ENCODE data around the gene HLX. TPM values are rescaled to one million over a fixed set of nuclear protein-coding genes. Genes with fewer than 3 reads are reported as not detected.

Gene HLX, protein sequence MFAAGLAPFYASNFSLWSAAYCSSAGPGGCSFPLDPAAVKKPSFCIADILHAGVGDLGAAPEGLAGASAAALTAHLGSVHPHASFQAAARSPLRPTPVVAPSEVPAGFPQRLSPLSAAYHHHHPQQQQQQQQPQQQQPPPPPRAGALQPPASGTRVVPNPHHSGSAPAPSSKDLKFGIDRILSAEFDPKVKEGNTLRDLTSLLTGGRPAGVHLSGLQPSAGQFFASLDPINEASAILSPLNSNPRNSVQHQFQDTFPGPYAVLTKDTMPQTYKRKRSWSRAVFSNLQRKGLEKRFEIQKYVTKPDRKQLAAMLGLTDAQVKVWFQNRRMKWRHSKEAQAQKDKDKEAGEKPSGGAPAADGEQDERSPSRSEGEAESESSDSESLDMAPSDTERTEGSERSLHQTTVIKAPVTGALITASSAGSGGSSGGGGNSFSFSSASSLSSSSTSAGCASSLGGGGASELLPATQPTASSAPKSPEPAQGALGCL
- total RNA-seq (2014; rRNA removed) (4.0 and 8.1 TPM in 2 replicates), Bru-seq, nascent RNA (percentile 51 among the genes with signal in this experiment), BruChase-seq, experiment 1, labeled RNA remaining after a 6-hour chase (percentile 51 among the genes with signal in this experiment), BruChase-seq, experiment 2, labeled RNA remaining after a 2-hour chase (percentile 53 among the genes with signal in this experiment)
- long read RNA-seq, transcript HLX-201 (4 exons, 2,280 nt), result major isoform, 9 of 10 reads
- long read RNA-seq, partial matches to known transcripts, result 0 of 10 reads
- long read RNA-seq, other reads (novel, unspliced or antisense), result 1 of 10 reads

GRCh38 chr1:220879076-220879508, at the start of gene HLX:
HLX (plus strand) TSS chr1:220879443; CDS start chr1:220879858, 415 bp downstream.
- no peaks in the 10 kb centered on the region for H4K20me1 ChIP-seq (ENCODE audit: low read length)
- no peaks in the 10 kb centered on the region for H3K9me3 ChIP-seq (ENCODE audit: low read length)
- ChIA-PET CTCF (interaction anchor here (0.5 to 0.7 kb wide), 7 partner anchors 29 to 324 kb away, joined by 4 to 6 read pairs (median 5); no protein-coding TSS in a partner anchor), POLR2A (ENCODE audit: unreplicated experiment) (interaction anchor here (0.6 kb wide), 1 partner anchor 591 kb away, joined by 6 read pairs; no protein-coding TSS in a partner anchor)
- H3F3A ChIP-seq (ENCODE audit: low read length, unreplicated experiment), result no peaks in the 10 kb centered on the region
- H3K9ac ChIP-seq (ENCODE audit: low read length), result peak within 1 kb of the TSS; percentile 81
- peak within 1 kb of the TSS; percentile 85 for H3K4me3 ChIP-seq (ENCODE audit: low read length)
- DNase-seq (peak; percentile 96), ATAC-seq (peak; percentile 89)
- intact Hi-C loops (cut with micrococcal nuclease), result loop anchor here (1.0 to 2.0 kb wide), 8 partner anchors 28 to 556 kb away; no protein-coding TSS in a partner anchor
- no peak for TF ChIP-seq EZH2phosphoT487 (IDR thresholded peaks at IDR 0.05; ENCODE audit: borderline replicate concordance, low read length)
- TF ChIP-seq CTCF (conservative IDR thresholded peaks at IDR 0.05; ENCODE audit: low read depth, low read length), result no peak
- no peak for TF ChIP-seq EZH2 (IDR thresholded peaks at IDR 0.05; ENCODE audit: low read length, unreplicated experiment)
- peaks cover 19% of the 10 kb centered on the region for H3K79me2 ChIP-seq (ENCODE audit: low read length)
- peak within 1 kb of the TSS; percentile 20 for H3K27ac ChIP-seq (ENCODE audit: low read length)
- H3K36me3 ChIP-seq (ENCODE audit: low read depth, low read length), result no peaks in the 10 kb centered on the region; the same call in 1 of the 2 replicates
- H3K4me2 ChIP-seq (ENCODE audit: low read length), result peak within 1 kb of the TSS; percentile 94
- peaks cover 16% of the 10 kb centered on the region; the same call in 1 of the 2 replicates for H3K4me1 ChIP-seq (ENCODE audit: insufficient read depth, low read length)
- H3K27me3 ChIP-seq (ENCODE audit: low read length), result no peaks in the 10 kb centered on the region
- BruUV-seq (replicated peaks), result no TSS peak
- peak within 1 kb of the TSS; percentile 85 for H2AFZ ChIP-seq (ENCODE audit: low read length)
- no peaks in the 10 kb centered on the region for H3K9me2 ChIP-seq (replicated peaks; ENCODE audit: low read length)

- Histone ChIP-seq H3K27ac (ENCODE audit: low read length) (no peak overlapping the region), H4K20me1 (ENCODE audit: low read length) (no peaks in the 10 kb centered on the region), H2AFZ (ENCODE audit: low read length) (no peak overlapping the region)
Observed at GRCh38 chr1:220833436-220833835, 45.8 kb upstream of the HLX start.

More at GRCh38 chr1:220833436-220833835, 45.8 kb upstream of the HLX start:
- ChIA-PET CTCF (interaction anchor here (0.8 kb wide), 1 partner anchor 430 kb away, joined by 5 read pairs; no protein-coding TSS in a partner anchor), POLR2A (ENCODE audit: unreplicated experiment) (no interaction called here)
- intact Hi-C loops (cut with micrococcal nuclease), result no loop called here
- Histone ChIP-seq H3K4me3 (ENCODE audit: low read length) (no peak overlapping the region), H3K4me2 (ENCODE audit: low read length) (no peak overlapping the region), H3K36me3 (ENCODE audit: low read depth, low read length) (no peaks in the 10 kb centered on the region), H3F3A (ENCODE audit: low read length, unreplicated experiment) (no peaks in the 10 kb centered on the region), H3K4me1 (ENCODE audit: insufficient read depth, low read length) (no peaks in the 10 kb centered on the region), H3K9me2 (replicated peaks; ENCODE audit: low read length) (no peaks in the 10 kb centered on the region), H3K9ac (ENCODE audit: low read length) (no peak overlapping the region), H3K27me3 (ENCODE audit: low read length) (no peaks in the 10 kb centered on the region), H3K9me3 (ENCODE audit: low read length) (no peaks in the 10 kb centered on the region), H3K79me2 (ENCODE audit: low read length) (no peaks in the 10 kb centered on the region)
- ATAC-seq, result no peak
- no peak for DNase-seq
- TF ChIP-seq EZH2phosphoT487 (IDR thresholded peaks at IDR 0.05; ENCODE audit: borderline replicate concordance, low read length), result no peak
- no peak for TF ChIP-seq CTCF (conservative IDR thresholded peaks at IDR 0.05; ENCODE audit: low read depth, low read length)
- TF ChIP-seq EZH2 (IDR thresholded peaks at IDR 0.05; ENCODE audit: low read length, unreplicated experiment), result no peak
- no TSS peak for BruUV-seq (replicated peaks)

All from PC-3 (cell line).